SIG-M5 treated with dmso at 0.1 percent for 504 hours (cell line): Measurements from ENCODE around the gene NDUFS7.

ENCODE experiments used
- DNase-seq: peaks from one replicate; lab custom pipeline; 2025; ENCODE audit not compliant: unreplicated experiment; lab: John Stamatoyannopoulos, UW

NDUFS7 gene

DNA sequence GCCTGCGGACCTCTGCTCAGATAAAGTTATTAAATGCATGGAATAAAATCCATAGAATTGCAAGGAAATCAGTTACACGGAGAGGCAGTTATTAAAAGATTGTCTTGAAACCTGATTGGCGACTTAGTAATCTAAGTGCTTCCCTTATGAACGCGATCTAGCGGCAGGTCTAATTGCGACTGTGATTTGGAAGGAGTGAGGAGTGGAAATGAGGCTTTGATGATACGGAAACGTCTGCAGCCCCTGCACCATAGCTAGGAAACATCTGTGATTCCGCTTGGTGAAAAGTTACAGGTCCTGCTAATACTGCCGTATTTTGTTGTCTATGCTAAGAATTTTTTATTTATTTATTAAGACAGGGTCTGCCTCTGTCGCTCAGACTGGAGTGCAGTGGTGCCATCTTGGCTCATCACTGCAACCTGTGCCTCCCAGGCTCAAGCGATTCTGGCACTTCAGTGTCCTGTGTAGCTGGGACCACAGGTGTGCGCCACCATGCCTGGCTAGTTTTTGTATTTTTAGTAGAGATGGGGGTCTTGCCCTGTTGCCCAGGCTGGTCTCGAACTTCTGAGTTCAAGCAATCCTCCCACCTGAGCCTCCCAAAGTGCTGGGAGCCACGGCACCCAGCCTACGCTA is 887 bp downstream of the NDUFS7 start:
- DNase-seq, result no peak

DNA sequence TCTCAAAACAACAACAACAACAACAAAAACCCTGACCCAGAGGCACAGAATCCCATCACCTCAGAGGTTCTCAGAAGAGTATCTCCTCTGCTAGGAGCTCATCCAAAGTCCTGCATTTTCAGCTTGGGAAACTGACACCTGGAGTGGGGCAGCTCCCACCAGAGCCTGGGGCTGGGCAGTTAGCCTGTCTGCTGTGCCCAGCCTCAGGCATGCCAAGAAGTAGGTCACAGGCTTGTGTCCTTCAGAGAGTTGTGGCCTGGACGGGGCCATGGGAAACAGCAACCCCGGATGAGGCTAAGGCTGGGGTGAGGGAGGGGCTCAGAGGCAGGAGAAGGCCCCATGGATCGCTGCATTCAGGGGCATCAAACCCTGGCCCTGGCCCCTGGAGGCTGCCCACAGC is 2.1 kb downstream of the NDUFS7 start:
- no peak for DNase-seq

DNA sequence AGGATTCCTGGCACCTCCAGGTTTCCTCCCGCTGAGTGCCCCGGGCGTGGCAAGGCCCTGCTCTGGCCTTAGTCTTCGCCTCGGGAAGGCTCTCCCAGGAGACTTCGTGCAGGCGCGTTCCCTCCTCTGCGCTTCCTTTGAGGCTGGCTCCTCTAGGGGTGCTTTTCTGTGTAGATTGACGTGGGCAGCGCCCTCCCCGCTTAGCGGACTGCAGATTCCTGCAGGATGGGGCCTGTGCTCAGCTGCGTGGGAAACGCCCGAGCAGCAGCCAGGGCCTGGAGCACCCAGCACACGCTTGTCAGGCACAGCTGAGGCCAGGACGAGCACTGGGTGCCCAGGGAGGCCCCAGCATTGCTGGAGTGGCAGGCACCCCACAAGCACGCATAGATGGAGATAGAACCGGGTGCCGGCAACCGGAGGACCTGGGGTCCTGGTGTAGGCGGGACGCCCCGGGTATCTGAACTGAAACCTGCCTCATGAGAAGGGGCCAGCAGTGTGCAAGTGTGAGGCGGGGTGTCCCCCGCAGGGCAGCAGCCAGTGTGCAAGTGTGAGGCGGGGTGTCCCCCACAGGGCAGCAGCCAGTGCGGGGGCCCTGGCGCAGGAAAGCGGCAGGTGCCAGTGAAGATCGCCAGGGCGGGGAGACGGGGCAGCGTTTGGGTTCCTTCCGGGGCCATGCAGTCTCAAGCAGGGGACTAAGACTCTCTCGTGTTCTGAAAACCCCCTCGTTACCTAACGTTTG is 3.4 kb downstream of the NDUFS7 start:
- DNase-seq, result no peak

DNA sequence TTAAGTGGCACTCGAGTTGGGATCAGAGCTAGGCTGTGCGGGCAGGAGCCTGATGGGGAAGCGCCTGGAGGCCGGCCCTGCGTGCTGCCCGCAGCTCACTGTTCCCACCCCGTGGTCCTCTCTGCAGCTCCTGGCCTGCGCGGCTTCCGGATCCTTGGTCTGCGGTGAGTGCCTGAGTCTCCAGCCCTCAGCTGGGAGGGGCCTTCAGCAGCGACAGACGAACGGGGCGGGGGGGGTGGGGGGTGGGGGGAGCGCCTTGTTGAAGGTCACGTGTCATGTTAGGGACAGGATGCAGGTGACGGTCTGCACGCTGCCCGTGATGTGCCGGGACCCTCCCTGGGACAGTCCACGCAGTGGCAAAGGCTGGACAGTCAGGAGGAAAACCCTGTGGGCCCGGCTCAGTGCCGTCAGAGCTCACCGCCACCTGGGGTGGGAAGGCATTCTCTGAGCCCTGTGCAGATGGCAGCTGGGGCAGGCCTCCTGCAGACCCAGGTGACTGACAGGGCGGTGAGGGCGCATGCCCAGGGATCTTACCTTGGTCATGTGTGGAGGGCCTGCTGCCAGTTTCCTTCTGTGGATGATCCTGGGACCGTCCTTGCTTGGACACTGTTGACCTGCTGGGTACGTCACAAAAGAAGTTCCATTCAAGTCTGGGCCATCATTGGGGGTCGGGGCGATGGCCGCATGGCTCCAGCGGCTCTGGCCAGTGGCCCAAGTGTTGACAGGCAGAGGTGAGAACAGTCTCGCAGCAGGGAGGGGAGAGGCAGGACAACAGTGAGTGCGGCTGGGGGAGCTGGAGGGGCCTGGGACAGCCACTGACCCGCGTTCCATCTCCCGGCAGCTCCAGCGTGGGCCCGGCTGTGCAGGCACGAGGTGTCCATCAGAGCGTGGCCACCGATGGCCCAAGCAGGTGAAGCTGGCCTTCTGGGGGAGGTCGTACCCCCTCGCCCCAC is 4.3 kb downstream of the NDUFS7 start:
- no peak for DNase-seq

DNA sequence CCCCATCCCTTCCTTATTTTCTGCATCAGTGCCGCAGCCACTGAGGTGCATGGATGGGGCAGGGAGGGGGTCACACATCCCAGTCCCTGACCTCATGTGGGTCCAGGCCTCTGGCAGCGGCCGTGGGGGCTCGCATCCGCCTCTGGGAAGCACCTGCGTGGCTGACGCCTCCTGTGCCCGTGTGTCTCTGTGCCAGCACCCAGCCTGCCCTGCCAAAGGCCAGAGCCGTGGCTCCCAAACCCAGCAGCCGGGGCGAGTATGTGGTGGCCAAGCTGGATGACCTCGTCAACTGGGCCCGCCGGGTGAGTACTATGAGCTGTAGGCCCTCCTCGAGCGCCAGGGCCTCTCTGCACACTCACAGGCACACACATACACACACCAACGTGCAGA is 4.9 kb downstream of the NDUFS7 start:
- no peak for DNase-seq

DNA sequence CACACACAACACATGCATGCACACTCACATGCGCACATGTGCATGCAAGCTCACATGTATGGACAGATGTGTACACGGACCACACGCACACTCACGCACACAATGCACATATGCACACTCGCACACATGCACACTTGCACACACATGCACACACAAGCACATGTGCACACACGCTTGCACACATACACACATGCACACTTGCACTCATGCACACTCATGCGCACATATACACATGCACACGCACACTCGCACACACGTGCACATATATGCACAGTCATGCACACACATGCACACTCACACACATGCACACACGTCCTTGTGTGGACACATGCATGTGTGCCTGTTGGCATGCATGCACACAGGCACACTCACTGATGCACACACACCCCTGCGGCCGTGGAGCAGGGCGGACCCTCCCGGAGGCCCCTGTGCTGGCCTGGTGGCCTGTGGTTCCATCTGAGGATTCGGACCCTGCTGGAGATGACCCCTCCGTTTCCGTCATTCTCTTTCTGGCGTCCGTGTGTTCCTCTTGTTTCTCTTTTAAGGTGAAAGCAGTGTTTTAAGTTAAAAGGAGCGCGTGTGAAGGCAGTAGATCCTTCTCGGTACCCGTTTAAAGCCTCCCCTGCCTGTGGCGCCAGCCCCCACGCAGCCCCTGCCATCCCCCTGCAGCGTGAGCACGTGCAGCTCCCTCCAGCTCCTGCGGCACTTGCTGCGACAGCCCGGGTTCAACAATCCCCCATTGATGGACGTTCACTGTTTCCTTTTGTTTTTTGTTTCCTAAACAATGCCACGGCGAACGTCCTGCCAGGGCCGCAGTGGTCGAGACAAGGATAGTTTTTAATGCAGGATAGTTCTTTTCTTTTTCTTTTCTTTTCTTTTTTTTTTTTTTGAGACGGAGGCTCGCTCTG is 5.6 kb downstream of the NDUFS7 start:
- no peak for DNase-seq

DNA sequence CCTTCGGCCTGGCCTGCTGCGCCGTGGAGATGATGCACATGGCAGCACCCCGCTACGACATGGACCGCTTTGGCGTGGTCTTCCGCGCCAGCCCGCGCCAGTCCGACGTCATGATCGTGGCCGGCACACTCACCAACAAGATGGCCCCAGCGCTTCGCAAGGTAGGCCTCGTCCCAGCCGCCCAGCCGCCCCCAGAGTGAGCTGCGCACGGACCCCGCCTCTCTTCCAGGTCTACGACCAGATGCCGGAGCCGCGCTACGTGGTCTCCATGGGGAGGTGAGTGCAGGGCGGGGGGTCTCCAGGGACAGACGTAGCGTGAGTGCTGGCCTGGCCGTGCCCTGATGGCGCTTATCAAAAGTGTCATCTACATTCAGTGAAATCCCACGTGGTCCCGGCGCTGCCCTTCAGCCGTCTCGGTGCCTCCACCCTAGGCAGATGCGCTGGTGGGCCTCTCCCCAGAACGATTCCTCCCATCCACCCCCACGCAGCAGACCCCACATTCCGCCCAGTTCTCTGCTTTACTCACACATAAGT is 7.2 kb downstream of the NDUFS7 start:
- no peak for DNase-seq

- no peak for DNase-seq
Measured at GRCh38 chr19:1392407-1392806, 8.7 kb downstream of the NDUFS7 start.

DNA sequence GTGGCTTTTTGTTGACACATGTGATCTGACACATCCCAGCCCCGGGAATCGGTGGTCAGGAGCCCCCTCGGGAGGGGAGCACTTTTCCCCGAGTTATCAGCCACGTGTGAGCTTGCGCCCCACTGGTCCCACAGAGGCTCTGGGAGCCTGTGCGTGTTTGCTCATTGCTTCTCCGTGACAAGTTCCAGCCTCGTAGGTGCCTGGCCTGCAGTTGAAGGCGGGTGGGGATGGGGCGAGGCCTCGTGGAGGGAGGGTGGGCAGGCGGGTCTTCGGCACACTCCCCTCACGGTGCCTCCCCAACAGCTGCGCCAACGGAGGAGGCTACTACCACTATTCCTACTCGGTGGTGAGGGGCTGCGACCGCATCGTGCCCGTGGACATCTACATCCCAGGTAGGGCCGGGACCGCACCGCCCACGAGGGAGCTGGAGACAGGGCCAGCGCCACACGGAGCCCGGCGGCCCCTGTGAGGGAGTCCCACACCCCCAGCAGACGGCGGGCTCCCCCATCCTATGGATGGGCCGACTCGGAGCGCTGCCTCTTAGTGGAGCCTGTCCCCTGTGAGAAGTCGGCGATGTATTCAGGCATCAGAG is 9.3 kb downstream of the NDUFS7 start:
- no peak for DNase-seq

- no peak for DNase-seq
Measured at GRCh38 chr19:1393841-1394240, 10.1 kb downstream of the NDUFS7 start.

DNA sequence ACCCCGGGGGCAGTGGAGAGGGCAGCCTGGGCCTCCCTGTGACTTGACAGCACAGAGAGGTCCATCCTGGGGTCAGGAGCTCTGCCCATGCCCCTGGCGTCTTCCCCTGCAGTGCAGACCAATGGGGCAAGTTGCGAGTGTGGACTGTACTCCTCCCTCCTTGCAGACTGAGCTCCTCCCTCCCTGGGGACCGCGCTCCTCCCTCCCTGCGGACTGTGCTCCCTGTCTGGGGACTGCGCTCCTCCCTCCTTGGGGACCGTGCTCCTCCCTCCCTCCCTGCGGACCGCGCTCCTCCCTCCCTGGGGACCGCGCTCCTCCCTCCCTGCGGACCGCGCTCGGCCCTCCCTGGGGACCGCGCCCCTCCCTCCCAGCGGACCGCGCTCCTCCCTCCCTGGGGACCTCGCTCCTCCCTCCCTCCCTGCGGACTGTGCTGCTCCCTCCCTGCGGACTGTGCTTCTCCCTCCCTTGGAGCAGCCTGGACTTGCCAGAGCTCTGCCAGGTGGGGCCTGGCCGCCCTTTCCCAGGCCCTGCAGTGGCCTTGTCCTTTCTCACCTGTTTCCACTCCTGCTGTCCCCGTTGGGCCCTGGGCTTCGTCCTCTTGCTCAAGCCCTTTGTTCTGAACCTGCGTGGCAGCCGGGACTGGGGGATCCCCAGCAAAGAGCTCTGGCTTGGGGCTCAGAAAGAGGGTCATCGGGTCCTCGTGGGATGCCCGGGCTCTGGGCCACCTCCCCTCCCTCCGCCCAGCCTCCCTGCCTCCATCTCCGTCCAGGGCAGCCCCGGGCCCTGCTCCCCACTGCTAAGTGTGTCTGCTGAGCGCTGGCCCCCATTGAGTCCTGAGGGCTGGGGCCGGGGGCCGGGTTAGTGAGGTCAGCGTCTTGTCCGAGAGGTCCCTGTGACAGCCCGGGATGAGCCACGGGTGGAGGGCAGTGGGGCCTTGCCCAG is 10.8 kb downstream of the NDUFS7 start:
- no peak for DNase-seq

GRCh38 chr19:1395194-1396018 is 11.7 kb downstream of the NDUFS7 start:
- no peak for DNase-seq

DNA sequence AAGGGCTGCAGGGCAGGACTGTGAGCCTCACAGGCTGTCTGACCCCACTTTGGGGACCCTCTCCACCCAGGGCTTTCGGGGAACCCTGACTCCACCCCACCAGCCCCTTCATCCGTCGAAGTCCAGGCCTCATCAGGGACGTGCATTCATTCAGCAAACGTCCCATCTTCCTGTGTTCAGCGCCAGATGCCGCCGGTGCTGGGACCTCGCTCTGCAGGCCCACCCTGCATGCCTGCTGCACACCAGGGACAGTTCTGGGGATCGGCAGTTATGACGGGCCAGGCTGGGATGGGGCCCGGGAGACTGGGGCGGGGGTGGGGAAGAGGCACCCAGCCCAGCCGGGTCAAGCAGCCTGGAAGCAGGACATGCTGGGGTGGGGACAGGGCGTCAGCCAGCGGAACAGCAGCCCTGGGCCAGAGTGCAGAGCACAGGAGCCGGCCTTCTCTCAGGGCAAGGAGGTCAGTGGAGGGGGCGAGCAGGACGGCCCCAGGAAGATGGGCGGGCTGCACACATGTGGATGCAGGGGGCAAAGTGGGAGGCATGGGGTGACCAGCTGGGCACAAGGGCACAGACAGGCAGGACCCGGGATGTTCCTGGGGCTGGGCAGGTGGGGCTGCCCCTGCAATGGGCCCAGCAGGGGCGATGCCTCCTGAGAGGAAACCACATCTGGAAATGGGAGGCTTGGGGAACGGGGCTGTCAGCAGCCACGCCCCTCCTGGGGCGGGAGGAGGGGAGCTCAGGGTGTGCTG is 12.5 kb downstream of the NDUFS7 start:
- no peak for DNase-seq

GRCh38 chr19:1396768-1397679 is 13.3 kb downstream of the NDUFS7 start:
- DNase-seq, result no peak

DNA sequence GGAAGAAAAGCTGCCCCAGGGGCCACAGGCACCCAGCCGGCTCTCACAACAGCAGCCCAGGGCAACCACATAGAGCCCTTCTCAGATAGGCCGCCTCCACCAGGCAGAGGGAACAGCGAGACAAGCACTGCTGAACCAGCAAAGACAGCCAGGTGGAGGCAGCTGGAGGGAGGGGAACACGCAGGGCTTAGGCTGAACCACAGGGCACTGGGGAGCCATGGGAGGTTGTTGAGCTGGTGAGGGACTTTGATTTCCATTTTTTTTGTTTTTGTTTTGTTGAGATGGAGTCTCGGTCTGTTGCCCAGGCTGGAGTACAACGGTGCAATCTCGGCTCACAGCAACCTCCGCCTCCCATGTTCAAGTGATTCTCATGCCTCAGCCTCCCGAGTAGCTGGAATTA is 14.1 kb downstream of the NDUFS7 start:
- DNase-seq, result no peak

GRCh38 chr19:1399079-1399478 is 15.4 kb downstream of the NDUFS7 start:
- DNase-seq, result no peak
